GM19455 (cell line): ENCODE measurements around the gene CNR2.
"Not testable (repeated sequence)": the region's sequence is repeated elsewhere in the genome, so short reads cannot be mapped to it uniquely, and the experiment has no call there.

Experiments used
- ATAC-seq: cut with Tn5 transposase; IDR thresholded peaks from one replicate; pipeline ENCODE4 v1.9.1; 2021; ENCODE audit not compliant: unreplicated experiment

Gene CNR2

GRCh38 chr1:23916209-23917131 is 3.3 kb upstream of the CNR2 start:
- no peak for ATAC-seq

DNA sequence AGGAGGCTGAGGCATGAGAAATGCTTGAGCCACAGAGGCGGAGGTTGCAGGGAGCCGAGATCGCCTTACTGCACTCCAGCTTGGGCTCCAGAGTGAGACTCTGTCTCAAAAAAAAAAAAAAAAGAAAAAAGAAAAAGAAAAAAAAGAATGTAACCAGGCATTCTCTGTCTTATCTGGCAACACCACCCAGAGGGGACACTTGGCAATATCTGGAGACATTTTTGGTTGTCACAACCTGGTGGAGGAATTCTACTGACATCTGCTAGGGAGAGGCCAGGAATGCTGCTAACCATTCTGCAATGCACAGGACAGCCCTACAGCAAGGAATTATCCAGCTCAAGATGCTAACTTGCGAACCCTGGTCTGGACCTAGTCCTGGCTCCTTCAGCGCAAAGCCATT is 2.3 kb upstream of the CNR2 start:
- no peak for ATAC-seq

DNA sequence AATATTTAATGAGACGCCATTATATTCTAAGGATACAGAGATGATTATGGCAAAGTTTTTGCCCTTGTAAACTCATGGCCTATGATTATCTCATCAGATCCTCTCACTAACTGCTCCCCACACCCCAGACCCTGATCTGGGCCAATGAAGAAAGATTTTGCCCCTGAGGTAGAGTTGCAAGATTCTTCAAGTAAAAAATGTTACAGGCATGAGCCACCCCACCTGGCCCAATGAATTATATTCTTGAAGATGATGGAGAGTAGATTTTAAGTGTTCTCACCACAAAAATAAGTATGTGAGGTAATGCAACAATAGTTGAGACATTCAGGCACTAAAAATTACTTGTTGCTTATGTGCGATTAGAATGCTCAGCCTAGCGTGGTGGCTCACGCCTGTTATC is 1.8 kb upstream of the CNR2 start:
- no peak for ATAC-seq

DNA sequence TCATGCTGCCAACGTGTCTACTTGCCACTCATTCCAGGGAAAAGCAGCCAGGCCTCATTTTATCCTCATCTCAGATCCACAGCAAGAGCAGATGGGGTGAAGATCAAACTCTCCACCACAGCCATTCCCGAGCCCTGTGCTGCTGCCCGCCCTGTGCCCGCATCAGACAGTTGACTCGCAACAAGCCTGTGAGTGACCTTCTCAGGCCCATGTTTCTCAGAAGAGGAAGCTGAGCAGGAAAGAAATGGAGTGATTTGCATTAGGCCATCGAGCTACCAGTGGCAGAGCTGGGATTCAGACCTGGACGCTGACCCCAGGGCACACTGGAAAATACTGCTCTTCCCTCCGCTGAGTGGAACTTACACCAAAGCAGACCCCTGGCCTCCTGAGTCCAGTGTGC is 1.2 kb downstream of the CNR2 start:
- ATAC-seq = no peak

GRCh38 chr1:23910553-23911246 is 2.5 kb downstream of the CNR2 start:
- no peak for ATAC-seq

- no peak for ATAC-seq
Observed at GRCh38 chr1:23910144-23910543, 3.0 kb downstream of the CNR2 start.

DNA sequence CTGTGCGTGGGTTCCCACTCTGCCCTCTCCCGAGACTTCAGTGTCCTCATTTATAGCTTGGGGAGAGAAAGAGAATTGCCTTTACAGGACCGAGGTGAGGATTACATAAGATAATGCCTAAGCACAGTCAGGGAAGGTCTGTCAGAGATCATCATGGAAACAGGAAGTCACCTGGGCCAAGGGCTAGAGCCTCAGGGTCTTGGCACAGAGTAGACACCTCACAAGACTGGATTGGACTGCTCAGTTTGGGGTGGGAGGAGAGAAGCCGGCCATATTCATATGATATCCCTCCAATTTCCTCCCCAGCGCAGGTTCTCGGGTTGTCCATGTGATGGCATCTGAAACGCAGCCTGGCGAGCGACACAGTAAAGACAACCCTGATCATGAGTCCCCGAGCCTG is 3.8 kb downstream of the CNR2 start:
- no peak for ATAC-seq

DNA sequence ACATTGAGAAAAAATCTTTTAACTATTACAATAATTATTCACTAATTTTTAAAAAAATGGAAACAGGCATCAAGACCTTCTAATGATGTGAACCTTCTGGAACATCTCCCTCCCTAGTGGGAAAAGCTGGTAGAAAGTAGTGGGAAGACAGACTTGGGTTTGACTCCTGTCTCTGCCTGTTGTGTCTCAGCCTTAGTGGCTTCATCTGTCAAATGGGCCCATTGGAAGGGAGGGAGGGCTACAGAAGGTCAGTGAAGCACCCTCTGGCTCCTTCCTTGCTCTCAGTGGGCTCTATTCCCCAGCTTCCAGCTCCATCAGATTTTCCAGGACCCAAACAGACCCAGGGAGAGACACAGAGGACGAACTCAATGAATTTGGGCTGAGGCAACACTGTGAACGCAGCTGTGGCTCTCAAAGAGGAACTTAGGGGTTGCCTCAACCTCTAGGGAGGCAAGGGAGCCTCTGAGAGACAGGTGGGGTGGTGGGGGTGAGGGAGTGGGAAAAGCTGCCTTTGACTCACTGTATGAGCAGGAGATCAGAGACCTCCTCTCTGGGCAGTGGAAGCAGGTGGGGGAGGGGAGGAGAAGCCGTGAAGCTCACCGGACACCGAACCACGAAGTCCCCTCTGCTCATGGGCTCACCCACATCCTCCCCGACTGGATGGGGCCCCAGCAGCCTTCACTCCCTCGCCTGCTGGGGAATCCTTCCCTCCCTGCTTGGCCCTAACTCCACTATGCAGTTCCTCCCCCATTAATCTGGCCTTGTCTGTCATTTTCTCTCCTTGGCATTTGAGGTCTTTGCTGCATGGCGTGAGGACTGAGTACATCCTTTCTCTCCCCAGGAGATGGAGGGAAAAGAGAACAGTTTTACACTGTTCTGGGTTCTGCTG is 4.5 kb downstream of the CNR2 start:
- no peak for ATAC-seq

- ATAC-seq = no peak
Observed at GRCh38 chr1:23906731-23907130, 6.4 kb downstream of the CNR2 start.

GRCh38 chr1:23905461-23906025 is 7.6 kb downstream of the CNR2 start:
- ATAC-seq = no peak

- no peak for ATAC-seq
Observed at GRCh38 chr1:23904748-23905357, 8.3 kb downstream of the CNR2 start.

GRCh38 chr1:23903754-23904153 is 9.4 kb downstream of the CNR2 start:
- ATAC-seq = no peak

DNA sequence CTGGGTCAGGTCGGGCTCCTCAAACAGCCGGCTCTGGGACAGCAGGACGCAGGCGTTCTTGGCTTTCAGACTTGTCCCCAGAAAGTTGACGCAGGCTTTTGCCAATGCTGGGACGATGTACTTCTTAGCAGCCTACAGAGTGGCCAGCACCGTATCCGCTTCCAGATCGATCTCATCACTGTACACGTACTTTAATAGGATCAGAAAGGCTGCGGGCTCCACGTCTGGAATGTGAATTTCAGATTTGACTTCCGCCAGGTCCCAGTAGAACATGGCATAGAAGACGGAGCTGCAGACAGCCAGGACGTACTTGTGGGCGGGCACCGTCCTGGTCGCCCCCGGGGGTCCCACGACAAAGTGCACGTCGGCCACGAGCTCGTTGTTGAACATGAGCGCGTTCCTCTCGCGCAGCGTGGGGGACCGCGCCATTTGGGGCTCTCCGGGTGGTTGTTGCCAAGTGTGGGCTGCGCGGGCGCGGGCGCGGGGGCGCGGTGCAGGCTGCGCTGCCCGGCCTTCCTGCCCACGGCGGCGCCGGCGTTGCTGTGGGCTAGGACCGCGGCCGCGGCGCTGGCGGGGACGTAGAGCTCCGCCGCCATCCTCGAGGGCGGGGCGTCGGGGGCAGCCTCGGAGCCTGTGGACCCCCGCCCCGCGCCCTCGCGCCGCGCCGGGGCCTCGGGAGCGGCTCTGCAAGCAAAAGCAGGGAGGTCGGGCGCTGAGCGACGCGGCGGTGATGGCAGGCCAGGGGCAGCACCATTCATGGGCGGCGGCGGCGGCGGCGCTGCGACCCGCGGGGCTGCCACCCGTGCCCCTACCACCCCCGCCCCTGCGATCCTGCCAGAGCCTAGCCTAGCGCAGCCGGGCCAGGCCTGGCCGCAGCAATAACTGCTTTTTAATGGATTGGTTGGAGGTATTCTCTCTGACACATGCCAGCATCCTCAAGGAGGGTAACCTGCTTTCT is 10.6 kb downstream of the CNR2 start:
- no peak for ATAC-seq

GRCh38 chr1:23900017-23900416 is 13.1 kb downstream of the CNR2 start:
- ATAC-seq = not testable (repeated sequence)

DNA sequence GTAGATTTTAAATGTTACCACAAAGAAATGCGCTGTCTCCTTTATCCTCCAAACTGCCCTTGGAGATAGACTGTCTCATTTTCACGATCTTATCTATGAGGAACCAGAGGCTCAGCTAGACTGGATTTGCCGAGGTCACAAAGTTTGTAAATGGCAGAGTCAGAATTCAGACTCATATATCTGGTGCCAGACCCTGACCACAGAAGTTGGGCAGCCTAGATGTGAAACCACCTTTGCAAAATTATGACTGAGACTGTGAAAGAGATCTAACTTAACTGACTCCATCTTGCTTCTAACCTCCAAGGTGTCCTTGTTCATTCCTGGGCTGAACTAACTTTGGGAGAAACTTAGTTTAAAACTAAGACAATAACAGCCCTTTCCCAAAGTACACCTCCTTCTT is 14.1 kb downstream of the CNR2 start:
- ATAC-seq = no peak

- ATAC-seq = no peak
Observed at GRCh38 chr1:23897083-23897482, 16.1 kb downstream of the CNR2 start.

DNA sequence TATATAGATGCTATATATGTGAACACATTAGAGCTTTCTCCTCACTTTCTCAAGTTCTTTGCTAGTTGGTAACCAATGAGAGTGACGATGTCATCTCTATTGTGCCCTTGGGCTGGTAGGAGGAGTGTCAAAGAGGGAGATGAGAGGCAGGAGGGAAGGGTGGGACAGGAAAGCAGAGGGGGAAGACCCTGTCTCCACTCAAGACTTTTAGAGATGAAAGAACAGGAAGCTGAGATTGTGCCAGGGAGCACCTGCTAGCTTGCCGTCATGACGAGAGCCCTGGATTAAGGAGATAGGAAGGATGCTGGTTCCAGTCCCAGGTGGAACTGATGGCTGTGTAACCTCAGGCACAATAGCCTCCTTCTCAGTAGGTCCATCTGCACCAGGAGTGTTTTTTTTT is 16.7 kb downstream of the CNR2 start:
- no peak for ATAC-seq

GRCh38 chr1:23895993-23896392 is 17.2 kb downstream of the CNR2 start:
- no peak for ATAC-seq

DNA sequence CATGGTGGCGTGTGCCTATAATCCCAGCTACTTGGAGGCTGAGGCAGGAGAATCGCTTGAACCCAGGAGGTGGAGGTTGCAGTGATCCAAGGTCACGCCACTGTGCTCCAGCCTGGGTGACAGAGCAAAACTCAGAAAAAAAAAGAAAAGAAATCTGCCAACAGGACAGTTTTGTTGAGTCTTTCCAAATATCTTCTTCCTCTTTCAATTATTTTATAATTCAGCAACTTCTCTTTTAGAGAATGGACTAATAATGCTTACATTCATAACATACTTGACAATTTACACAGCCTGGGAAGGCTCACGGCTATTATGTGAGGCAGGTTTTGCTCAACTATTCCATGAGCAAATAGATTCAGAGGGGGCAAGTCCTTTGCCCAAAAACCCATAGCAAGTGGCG is 18.1 kb downstream of the CNR2 start:
- ATAC-seq = no peak
